Lower leg skin (tissue), 3 donors: ENCODE results near the gene NKD2.

Experiments used
- POLR2A ChIP-seq, 2 donors: fragments of 450-650 bp; IDR thresholded peaks; one replicate each; pipeline ENCODE4 v1.6.1; 2016 to 2017; ENCODE audit warnings: antibody characterized with exemption in 2 of 2, mild to moderate bottlenecking in 1 of 2, moderate library complexity in 1 of 2
- TF ChIP-seq, protein P1 (sequence below), 3 donors: fragments of 450-650 bp; IDR thresholded peaks; one replicate each; pipeline ENCODE4 v1.5.1; 2016; ENCODE audit warnings: antibody characterized with exemption in 3 of 3, mild to moderate bottlenecking in 3 of 3, moderate library complexity in 2 of 3

DNA sequence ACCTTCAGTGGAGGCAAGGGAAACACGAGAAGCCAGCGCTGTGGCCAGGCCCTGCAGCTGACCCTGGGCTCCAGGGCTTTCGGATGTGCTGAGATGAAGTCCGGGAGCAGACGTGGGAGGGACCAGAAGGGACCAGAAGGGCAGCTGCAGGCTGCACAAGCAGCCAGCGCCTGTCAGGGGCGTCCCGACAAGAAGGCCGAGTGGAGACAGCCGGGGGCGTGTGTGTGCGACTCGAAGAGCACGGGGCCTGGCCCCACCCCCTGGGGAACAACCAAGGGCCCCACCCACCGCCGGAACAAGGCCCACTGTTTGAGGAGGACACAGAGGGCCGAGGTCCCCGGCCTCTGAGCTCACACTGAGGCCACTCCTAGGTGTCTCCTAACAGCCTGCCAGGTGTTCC lies 71.8 kb downstream of the NKD2 start:
- TF ChIP-seq, protein P1, sequence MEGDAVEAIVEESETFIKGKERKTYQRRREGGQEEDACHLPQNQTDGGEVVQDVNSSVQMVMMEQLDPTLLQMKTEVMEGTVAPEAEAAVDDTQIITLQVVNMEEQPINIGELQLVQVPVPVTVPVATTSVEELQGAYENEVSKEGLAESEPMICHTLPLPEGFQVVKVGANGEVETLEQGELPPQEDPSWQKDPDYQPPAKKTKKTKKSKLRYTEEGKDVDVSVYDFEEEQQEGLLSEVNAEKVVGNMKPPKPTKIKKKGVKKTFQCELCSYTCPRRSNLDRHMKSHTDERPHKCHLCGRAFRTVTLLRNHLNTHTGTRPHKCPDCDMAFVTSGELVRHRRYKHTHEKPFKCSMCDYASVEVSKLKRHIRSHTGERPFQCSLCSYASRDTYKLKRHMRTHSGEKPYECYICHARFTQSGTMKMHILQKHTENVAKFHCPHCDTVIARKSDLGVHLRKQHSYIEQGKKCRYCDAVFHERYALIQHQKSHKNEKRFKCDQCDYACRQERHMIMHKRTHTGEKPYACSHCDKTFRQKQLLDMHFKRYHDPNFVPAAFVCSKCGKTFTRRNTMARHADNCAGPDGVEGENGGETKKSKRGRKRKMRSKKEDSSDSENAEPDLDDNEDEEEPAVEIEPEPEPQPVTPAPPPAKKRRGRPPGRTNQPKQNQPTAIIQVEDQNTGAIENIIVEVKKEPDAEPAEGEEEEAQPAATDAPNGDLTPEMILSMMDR (IDR thresholded peaks at IDR 0.05) = no peak
- no peak for TF ChIP-seq POLR2A (IDR thresholded peaks at IDR 0.05)
